Measurements from ENCODE around the gene ROBO1.

ROBO1 gene

DNA sequence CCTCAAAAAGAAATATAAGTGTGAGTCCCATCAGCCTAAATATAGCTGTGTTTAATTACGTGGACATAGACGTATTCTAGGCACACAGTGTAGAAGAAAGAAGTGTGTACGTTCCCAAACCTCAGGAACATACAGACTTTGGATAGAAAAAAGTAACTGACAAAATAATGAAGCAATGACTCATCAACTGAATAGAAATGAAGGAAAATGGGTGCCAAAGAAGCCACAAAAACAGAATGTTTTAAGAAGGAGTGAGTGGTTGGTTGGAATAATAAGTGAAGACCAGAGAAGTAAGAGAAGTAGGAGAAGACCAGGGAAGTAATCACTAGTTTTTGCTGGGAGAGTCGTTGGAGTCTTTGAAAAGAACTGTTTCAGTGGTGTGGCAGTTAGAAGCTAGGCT lies 518.1 kb downstream of the ROBO1 start:
- Histone ChIP-seq H3K27ac (no peak overlapping the region), H3K4me3 (no peak overlapping the region)
- TF ChIP-seq, protein P1, sequence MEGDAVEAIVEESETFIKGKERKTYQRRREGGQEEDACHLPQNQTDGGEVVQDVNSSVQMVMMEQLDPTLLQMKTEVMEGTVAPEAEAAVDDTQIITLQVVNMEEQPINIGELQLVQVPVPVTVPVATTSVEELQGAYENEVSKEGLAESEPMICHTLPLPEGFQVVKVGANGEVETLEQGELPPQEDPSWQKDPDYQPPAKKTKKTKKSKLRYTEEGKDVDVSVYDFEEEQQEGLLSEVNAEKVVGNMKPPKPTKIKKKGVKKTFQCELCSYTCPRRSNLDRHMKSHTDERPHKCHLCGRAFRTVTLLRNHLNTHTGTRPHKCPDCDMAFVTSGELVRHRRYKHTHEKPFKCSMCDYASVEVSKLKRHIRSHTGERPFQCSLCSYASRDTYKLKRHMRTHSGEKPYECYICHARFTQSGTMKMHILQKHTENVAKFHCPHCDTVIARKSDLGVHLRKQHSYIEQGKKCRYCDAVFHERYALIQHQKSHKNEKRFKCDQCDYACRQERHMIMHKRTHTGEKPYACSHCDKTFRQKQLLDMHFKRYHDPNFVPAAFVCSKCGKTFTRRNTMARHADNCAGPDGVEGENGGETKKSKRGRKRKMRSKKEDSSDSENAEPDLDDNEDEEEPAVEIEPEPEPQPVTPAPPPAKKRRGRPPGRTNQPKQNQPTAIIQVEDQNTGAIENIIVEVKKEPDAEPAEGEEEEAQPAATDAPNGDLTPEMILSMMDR (IDR thresholded peaks at IDR 0.05), result no peak
- no peak for DNase-seq (ENCODE audit: low spot score)

DNA sequence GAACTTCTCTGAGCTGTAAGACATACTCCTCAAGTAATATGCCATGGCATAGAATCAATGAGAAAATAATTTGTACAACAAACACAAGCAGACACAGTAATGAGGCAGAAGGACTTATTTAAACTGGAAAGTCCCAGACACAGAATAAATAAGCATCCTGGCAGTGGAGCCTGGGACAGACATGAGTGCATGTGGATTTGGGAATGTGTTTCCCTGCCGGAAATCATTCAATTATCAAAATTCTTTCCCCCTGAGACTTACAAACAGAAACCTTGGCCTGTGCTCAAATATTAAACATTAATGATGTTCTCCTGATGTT lies 520.1 kb downstream of the ROBO1 start:
- DNase-seq (ENCODE audit: low spot score), result no peak
- no peak overlapping the region for H3K27ac ChIP-seq

DNA sequence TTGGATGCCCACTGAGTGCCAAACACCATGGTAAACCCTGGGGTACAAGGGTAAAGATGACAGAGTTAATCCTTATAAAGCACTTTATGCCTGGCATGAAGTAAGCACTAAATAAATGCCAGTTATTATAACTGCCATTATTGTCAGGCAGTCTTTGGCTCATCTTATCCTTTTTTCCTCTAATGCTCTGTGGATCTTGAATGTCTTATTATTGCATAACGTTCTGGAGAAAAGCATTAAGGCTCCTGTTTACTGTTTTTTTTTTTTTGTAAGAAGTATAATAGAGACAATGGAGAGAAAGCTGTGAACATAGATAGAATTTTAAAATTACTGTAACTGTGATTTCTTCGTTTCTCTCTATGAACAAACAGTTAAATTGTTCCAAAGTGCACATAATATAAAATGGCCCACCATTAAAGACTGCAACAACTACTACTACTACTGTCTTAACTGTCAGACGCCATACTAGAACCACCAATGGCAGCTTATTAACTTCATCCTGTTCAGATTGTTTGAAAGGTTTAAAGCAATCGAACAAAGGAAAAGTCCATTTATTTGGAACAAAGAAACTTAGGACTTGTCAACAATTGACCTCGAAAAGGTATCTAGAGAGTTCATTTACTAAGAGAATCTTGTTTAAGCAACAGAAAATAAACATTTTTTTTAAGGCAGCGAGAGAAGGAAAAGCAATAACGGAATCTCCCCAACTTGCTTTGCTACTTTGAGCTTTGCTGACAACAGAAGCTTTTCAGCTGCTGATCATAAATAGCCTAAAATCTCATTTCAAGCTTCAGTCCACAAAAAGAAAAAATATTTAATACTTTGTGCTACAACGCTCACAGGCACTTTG lies 520.7 kb downstream of the ROBO1 start:
- TF ChIP-seq, protein P1 (IDR thresholded peaks at IDR 0.05), result no peak
- Histone ChIP-seq H3K27ac (no peak overlapping the region), H3K4me3 (peak overlapping the region; percentile 4)
- no peak for DNase-seq (ENCODE audit: low spot score)

More for the DNA sequence above, 520.1 kb downstream of the ROBO1 start:
- peak overlapping the region; percentile 4 for H3K4me3 ChIP-seq
- TF ChIP-seq, protein P1 (IDR thresholded peaks at IDR 0.05), result no peak

DNA sequence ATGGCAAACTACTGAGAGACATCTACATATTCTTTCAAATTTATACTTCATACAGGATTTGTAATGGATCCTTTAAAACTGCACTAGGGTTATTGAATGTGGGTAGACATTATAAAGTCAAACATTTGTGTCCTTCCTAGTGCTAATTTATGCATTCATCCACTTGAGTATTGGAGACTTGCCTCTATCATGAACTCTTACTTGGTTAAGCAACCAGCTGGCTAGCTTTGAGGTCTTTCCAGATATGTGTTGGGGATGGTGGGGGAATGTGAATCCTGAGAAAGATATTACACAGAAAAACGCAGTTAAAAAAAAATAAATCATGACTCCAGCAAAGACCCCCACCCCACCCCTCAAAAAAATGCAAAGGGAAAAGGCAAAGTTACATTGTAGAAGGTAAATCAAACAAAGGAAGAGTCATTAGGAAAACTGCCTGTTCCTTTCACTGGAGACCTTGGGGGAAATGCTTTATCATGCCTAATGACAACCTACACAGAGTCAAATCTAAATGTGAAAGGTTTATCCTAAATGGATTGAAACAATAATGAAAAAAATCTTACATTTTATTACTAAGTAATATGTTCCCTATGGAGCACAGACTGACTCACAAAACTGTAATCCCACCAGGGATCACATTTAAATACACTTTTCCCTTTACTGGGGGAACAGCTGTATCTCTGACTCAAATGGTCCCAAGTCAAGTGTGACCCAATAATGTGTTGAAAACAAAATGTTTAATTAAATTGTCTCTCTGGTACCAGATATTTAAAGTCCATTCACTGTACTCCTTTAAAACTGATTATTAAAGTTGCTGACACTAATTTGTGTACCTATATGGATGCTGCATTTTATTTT lies 522.3 kb downstream of the ROBO1 start:
- no peak for DNase-seq (ENCODE audit: low spot score)
- Histone ChIP-seq H3K27ac (no peak overlapping the region), H3K4me3 (no peak overlapping the region)
- TF ChIP-seq, protein P1 (IDR thresholded peaks at IDR 0.05), result no peak

DNA sequence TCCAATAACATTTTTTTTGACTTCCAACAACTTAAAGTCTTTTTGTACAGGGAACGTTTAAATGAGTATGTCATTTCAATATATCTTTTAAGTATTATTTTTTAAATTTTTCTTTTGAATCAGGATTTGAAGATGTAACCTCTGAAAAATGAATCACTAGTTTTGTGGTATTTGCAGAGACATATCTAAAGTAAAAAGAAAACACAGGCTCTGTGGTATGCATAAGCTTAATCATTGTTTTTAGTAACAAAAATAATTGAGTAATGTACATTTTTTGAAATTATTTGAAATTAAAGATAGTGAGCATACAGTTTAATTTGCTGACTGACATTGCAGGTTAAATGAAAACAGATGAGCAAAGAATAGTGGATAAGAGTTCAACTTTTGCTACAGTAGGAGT lies 531.3 kb downstream of the ROBO1 start:
- DNase-seq (ENCODE audit: low spot score), result no peak
- TF ChIP-seq, protein P1 (IDR thresholded peaks at IDR 0.05), result no peak
- no peak overlapping the region for H3K27ac ChIP-seq
- no peak overlapping the region for H3K4me3 ChIP-seq

DNA sequence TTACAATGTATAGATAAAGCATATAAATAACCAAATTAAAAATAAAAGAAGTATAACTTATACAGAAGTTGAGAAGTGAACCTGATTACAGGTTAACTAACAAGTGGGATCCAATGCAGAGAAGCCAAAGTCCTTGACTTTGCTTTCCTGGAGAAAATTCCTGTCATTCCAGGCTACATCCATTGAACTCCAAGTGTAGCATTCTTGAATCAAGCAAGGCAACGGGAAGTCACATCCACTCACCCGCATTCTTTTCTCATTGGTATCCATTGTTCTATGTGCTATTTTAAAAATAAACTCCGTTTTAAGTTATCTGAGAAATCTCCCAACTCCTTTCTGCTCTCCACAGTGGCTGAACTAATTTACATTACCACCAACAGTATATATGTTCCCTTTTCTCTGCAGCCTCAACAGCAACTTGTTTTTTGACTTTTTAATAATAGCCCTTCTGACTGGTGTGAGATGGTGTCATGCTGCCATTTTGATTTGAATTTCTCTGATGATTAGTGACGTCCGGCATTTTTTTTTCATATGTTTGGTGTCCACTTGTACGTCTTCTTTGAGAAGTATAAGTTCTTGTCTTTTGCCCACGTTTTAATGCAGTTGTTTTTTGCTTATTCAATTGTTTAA lies 534.3 kb downstream of the ROBO1 start:
- DNase-seq (ENCODE audit: low spot score), result no peak
- H3K4me3 ChIP-seq, result no peak overlapping the region
- TF ChIP-seq, protein P1 (IDR thresholded peaks at IDR 0.05), result no peak
- H3K27ac ChIP-seq, result no peak overlapping the region

Measured in coronary artery (tissue), 2 donors.